ENCODE measurements around the gene NOL9. TPM values are rescaled to one million over a fixed set of nuclear protein-coding genes. Genes with fewer than 3 reads are reported as not detected.

NOL9 gene
- total and polyA plus RNA-seq, 2 of the 13 experiments (the other 11 are each of a cell fraction or from before 2014, with no cell fraction given) = 18.0 to 24.7 TPM

GRCh38 chr1:6512245-6512907 is 41.9 kb downstream of the NOL9 start (continued):
- TF ChIP-seq, protein P1, sequence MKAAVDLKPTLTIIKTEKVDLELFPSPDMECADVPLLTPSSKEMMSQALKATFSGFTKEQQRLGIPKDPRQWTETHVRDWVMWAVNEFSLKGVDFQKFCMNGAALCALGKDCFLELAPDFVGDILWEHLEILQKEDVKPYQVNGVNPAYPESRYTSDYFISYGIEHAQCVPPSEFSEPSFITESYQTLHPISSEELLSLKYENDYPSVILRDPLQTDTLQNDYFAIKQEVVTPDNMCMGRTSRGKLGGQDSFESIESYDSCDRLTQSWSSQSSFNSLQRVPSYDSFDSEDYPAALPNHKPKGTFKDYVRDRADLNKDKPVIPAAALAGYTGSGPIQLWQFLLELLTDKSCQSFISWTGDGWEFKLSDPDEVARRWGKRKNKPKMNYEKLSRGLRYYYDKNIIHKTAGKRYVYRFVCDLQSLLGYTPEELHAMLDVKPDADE (CRISPR knock-in tag; IDR thresholded peaks at IDR 0.05) = no peak
- TF ChIP-seq ZNF543 (CRISPR knock-in tag; IDR thresholded peaks at IDR 0.05) = no peak
- no peak for TF ChIP-seq POLR2A (IDR thresholded peaks at IDR 0.05; ENCODE audit: insufficient read depth in 1 of 2, low read depth in 2 of 2, low read length in 2 of 2)
- no peak for TF ChIP-seq KDM5A (IDR thresholded peaks at IDR 0.05; ENCODE audit: borderline replicate concordance, low read length)
- no peak for TF ChIP-seq ZBTB2 (CRISPR knock-in tag; IDR thresholded peaks at IDR 0.05; ENCODE audit: low read depth)
- TF ChIP-seq FLYWCH1 (CRISPR knock-in tag; IDR thresholded peaks at IDR 0.05) = no peak
- TF ChIP-seq BCL3 (CRISPR knock-in tag; IDR thresholded peaks at IDR 0.05) = no peak
- no peak for TF ChIP-seq ZNF570 (CRISPR knock-in tag; IDR thresholded peaks at IDR 0.05; ENCODE audit: borderline replicate concordance)
- no peak for TF ChIP-seq GLI4 (CRISPR knock-in tag; IDR thresholded peaks at IDR 0.05; ENCODE audit: borderline replicate concordance)
- TF ChIP-seq YEATS2 (CRISPR knock-in tag; IDR thresholded peaks at IDR 0.05; ENCODE audit: borderline replicate concordance) = no peak
- TF ChIP-seq ZNF235 (CRISPR knock-in tag; IDR thresholded peaks at IDR 0.05; ENCODE audit: borderline replicate concordance) = no peak
- TF ChIP-seq, protein P2, sequence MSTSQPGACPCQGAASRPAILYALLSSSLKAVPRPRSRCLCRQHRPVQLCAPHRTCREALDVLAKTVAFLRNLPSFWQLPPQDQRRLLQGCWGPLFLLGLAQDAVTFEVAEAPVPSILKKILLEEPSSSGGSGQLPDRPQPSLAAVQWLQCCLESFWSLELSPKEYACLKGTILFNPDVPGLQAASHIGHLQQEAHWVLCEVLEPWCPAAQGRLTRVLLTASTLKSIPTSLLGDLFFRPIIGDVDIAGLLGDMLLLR (CRISPR knock-in tag; IDR thresholded peaks at IDR 0.05) = no peak
- TF ChIP-seq, protein P3, sequence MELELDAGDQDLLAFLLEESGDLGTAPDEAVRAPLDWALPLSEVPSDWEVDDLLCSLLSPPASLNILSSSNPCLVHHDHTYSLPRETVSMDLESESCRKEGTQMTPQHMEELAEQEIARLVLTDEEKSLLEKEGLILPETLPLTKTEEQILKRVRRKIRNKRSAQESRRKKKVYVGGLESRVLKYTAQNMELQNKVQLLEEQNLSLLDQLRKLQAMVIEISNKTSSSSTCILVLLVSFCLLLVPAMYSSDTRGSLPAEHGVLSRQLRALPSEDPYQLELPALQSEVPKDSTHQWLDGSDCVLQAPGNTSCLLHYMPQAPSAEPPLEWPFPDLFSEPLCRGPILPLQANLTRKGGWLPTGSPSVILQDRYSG (CRISPR knock-in tag; IDR thresholded peaks at IDR 0.05) = no peak
- no peak for TF ChIP-seq TIGD3 (CRISPR knock-in tag; IDR thresholded peaks at IDR 0.05; ENCODE audit: borderline replicate concordance)
- no peak for TF ChIP-seq KLF12 (CRISPR knock-in tag; IDR thresholded peaks at IDR 0.05; ENCODE audit: borderline replicate concordance)
- TF ChIP-seq ZNF780A (CRISPR knock-in tag; IDR thresholded peaks at IDR 0.05) = no peak
- no peak for TF ChIP-seq ARHGAP35 (CRISPR knock-in tag; IDR thresholded peaks at IDR 0.05; ENCODE audit: borderline replicate concordance)
